ENCODE results near the gene MYO15B. TPM values are rescaled to one million over a fixed set of nuclear protein-coding genes. Genes with fewer than 3 reads are reported as not detected.

MYO15B gene
- total RNA-seq, 1 experiment from 2014 or later = 30.3 TPM

GRCh38 chr17:75561927-75562603, 25.5 kb upstream of the MYO15B start:
- RAD21 ChIA-PET (ENCODE audit: low non-redundant PET in 1 of 2, low total read pairs in 2 of 2, uncharacterized antibody in 2 of 2, unreplicated experiment in 2 of 2) = no interaction called here
- Histone ChIP-seq H3K79me2 (ENCODE audit: insufficient read depth, low read length) (peaks cover 8% of the 10 kb centered on the region; the same call in 1 of the 2 replicates), H3K9me3 (ENCODE audit: control insufficient read depth in 1 of 2, insufficient read depth in 1 of 2, low read depth in 1 of 2, low read length in 2 of 2) (no peaks in the 10 kb centered on the region), H3K4me3 (replicated peaks in 1 of 2; ENCODE audit: low read depth in 1 of 2, low read length in 2 of 2) (no peak overlapping the region), H3K4me1 (ENCODE audit: control insufficient read depth in 1 of 2, insufficient read depth in 2 of 2, low read length in 2 of 2) (peaks cover 23% of the 10 kb centered on the region in 2 experiments), H3K9ac (ENCODE audit: low read length) (no peak overlapping the region), H3K36me3 (ENCODE audit: control insufficient read depth in 1 of 2, insufficient read depth in 2 of 2, low read length in 2 of 2) (peaks cover 19 to 26% of the 10 kb centered on the region in 2 experiments; a peak in 3 of 4 replicates), H3K27me3 (ENCODE audit: insufficient read depth, low read length) (no peaks in the 10 kb centered on the region), H2AFZ (ENCODE audit: low read depth, low read length, poor library complexity, severe bottlenecking) (no peak overlapping the region), H3K9me2 (ENCODE audit: insufficient read depth) (no peaks in the 10 kb centered on the region), H3K4me2 (ENCODE audit: low read length) (no peak overlapping the region), H3K27ac (ENCODE audit: low read depth, low read length) (no peak overlapping the region), H4K20me1 (ENCODE audit: insufficient read depth) (no peaks in the 10 kb centered on the region)
- ATAC-seq (no peak), DNase-seq (ENCODE audit: low read depth, low spot score) (no peak)
- CTCF ChIA-PET = no interaction called here
- TF ChIP-seq POLR2A (IDR thresholded peaks at IDR 0.05; ENCODE audit: borderline replicate concordance, extremely low read depth, insufficient read depth, insufficient read length) = no peak
- TF ChIP-seq EGR1 (IDR thresholded peaks at IDR 0.05; ENCODE audit: low read depth) = no peak
- TF ChIP-seq EZH2 (IDR thresholded peaks at IDR 0.05) = no peak
- TF ChIP-seq CBX3 (IDR thresholded peaks at IDR 0.05; ENCODE audit: low read depth) = no peak
- TF ChIP-seq MAX (IDR thresholded peaks at IDR 0.05) = no peak
- TF ChIP-seq TCF7L2 (IDR thresholded peaks at IDR 0.05; ENCODE audit: borderline replicate concordance, extremely low read depth, insufficient read depth, insufficient read length) = no peak
- no peak for TF ChIP-seq ZBTB33 (IDR thresholded peaks at IDR 0.05; ENCODE audit: extremely low read depth, insufficient replicate concordance, low read length)
- TF ChIP-seq YY1 (IDR thresholded peaks at IDR 0.05; ENCODE audit: extremely low read depth, insufficient replicate concordance, low read depth, low read length) = no peak
- TF ChIP-seq REST (IDR thresholded peaks at IDR 0.05; ENCODE audit: low read depth) = no peak
- TF ChIP-seq SRF (IDR thresholded peaks at IDR 0.05; ENCODE audit: low read depth) = no peak
- no peak for TF ChIP-seq POLR2AphosphoS5 (IDR thresholded peaks at IDR 0.05; ENCODE audit: low read depth, low read length)
- no peak for TF ChIP-seq CEBPB (IDR thresholded peaks at IDR 0.05; ENCODE audit: low read depth)
- no peak for TF ChIP-seq SP1 (IDR thresholded peaks at IDR 0.05; ENCODE audit: low read depth)
- TF ChIP-seq ATF3 (IDR thresholded peaks at IDR 0.05) = no peak
- no peak for TF ChIP-seq ZNF274 (IDR thresholded peaks at IDR 0.05; ENCODE audit: low read depth, low read length)
- TF ChIP-seq JUND (IDR thresholded peaks at IDR 0.05) = no peak
- POLR2A ChIA-PET = no interaction called here
- intact Hi-C loops (cut with micrococcal nuclease) = no loop called here
- BruUV-seq (replicated peaks) = no TSS peak

Data from HCT116 (cell line).